ENCODE results near the gene ARHGEF7.

- TF ChIP-seq GATA3 (IDR thresholded peaks at IDR 0.05; ENCODE audit: low read depth, low read length) (no peak), GATA2 (IDR thresholded peaks at IDR 0.05; ENCODE audit: low read depth, low read length) (no peak)
Observed at GRCh38 chr13:111344471-111345191, 229.5 kb downstream of the ARHGEF7 start.

Measured in SH-SY5Y (cell line).